ENCODE results near the gene TXNDC15. TPM values are rescaled to one million over a fixed set of nuclear protein-coding genes. Genes with fewer than 3 reads are reported as not detected.

The TXNDC15 gene
- total and polyA plus RNA-seq, 2 of the 13 experiments (the other 11 are each of a cell fraction or from before 2014, with no cell fraction given) = 22.2 to 49.9 TPM

DNA sequence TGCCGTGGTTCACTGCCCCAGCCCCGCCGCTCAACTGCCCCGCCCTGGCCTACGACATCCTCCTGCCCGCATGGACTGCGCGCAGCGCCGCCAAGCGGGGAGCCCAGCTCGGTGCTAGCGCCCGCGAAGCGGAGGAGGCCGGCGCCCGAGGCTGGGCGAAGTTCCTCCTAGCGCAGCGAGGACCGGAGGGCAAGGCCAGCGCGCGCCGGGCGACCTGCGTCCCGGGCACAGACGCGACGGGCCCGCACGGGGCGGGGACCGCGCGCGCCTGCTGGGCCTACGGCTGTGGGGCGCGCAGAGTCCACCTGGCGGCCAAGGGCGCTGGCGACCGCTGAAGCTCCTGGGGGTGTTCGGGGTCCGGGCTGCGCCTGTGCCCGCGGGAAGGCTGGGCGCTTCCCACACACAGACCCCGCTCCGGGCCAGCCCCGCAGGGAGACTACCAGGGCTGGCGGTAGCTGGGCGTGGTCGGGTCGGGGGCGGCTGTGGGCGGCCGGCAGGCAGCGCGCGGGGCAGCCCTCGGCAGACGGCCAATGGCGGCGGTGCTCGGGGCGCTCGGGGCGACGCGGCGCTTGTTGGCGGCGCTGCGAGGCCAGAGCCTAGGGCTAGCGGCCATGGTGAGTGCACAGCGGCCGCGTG is 30.6 kb downstream of the TXNDC15 start, which contains the start of gene PCBD2 (continued):
- TF ChIP-seq, protein P1, sequence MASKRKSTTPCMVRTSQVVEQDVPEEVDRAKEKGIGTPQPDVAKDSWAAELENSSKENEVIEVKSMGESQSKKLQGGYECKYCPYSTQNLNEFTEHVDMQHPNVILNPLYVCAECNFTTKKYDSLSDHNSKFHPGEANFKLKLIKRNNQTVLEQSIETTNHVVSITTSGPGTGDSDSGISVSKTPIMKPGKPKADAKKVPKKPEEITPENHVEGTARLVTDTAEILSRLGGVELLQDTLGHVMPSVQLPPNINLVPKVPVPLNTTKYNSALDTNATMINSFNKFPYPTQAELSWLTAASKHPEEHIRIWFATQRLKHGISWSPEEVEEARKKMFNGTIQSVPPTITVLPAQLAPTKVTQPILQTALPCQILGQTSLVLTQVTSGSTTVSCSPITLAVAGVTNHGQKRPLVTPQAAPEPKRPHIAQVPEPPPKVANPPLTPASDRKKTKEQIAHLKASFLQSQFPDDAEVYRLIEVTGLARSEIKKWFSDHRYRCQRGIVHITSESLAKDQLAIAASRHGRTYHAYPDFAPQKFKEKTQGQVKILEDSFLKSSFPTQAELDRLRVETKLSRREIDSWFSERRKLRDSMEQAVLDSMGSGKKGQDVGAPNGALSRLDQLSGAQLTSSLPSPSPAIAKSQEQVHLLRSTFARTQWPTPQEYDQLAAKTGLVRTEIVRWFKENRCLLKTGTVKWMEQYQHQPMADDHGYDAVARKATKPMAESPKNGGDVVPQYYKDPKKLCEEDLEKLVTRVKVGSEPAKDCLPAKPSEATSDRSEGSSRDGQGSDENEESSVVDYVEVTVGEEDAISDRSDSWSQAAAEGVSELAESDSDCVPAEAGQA (IDR thresholded peaks at IDR 0.05; ENCODE audit: low read depth) = no peak; the same call in 1 of the 2 replicates
- TF ChIP-seq, protein P1 (CRISPR knock-in tag; IDR thresholded peaks at IDR 0.05; ENCODE audit: borderline replicate concordance) = 0 out of 2 replicates have a peak, but pooled peaks have one; percentile 15
- TF ChIP-seq, protein P2, sequence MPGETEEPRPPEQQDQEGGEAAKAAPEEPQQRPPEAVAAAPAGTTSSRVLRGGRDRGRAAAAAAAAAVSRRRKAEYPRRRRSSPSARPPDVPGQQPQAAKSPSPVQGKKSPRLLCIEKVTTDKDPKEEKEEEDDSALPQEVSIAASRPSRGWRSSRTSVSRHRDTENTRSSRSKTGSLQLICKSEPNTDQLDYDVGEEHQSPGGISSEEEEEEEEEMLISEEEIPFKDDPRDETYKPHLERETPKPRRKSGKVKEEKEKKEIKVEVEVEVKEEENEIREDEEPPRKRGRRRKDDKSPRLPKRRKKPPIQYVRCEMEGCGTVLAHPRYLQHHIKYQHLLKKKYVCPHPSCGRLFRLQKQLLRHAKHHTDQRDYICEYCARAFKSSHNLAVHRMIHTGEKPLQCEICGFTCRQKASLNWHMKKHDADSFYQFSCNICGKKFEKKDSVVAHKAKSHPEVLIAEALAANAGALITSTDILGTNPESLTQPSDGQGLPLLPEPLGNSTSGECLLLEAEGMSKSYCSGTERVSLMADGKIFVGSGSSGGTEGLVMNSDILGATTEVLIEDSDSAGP (CRISPR knock-in tag; IDR thresholded peaks at IDR 0.05; ENCODE audit: borderline replicate concordance) = peak; percentile 71; the same call in 1 of the 2 replicates
- TF ChIP-seq ZNF263 (CRISPR knock-in tag; IDR thresholded peaks at IDR 0.05) = peak; percentile 6; the same call in 1 of the 2 replicates
- no peak for TF ChIP-seq SNAPC2 (CRISPR knock-in tag; IDR thresholded peaks at IDR 0.05)
- TF ChIP-seq SAP130 (CRISPR knock-in tag; IDR thresholded peaks at IDR 0.05; ENCODE audit: low read depth) = peak; percentile 74
- TF ChIP-seq, protein P3, sequence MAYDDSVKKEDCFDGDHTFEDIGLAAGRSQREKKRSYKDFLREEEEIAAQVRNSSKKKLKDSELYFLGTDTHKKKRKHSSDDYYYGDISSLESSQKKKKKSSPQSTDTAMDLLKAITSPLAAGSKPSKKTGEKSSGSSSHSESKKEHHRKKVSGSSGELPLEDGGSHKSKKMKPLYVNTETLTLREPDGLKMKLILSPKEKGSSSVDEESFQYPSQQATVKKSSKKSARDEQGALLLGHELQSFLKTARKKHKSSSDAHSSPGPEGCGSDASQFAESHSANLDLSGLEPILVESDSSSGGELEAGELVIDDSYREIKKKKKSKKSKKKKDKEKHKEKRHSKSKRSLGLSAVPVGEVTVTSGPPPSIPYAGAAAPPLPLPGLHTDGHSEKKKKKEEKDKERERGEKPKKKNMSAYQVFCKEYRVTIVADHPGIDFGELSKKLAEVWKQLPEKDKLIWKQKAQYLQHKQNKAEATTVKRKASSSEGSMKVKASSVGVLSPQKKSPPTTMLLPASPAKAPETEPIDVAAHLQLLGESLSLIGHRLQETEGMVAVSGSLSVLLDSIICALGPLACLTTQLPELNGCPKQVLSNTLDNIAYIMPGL (CRISPR knock-in tag; IDR thresholded peaks at IDR 0.05; ENCODE audit: borderline replicate concordance in 1 of 2, low read depth in 1 of 2) = peak; percentile 94 to 98
- peak; percentile 21; the same call in 1 of the 2 replicates for TF ChIP-seq CEBPG (CRISPR knock-in tag; IDR thresholded peaks at IDR 0.05)
- peak; percentile 64; the same call in 1 of the 2 replicates for TF ChIP-seq ZNF772 (CRISPR knock-in tag; IDR thresholded peaks at IDR 0.05)
- TF ChIP-seq PHB2 (IDR thresholded peaks at IDR 0.05; ENCODE audit: partially characterized antibody) = no peak
- no peak for TF ChIP-seq RAD51 (IDR thresholded peaks at IDR 0.05; ENCODE audit: borderline replicate concordance)
- TF ChIP-seq, protein P4, sequence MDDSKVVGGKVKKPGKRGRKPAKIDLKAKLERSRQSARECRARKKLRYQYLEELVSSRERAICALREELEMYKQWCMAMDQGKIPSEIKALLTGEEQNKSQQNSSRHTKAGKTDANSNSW (CRISPR knock-in tag; IDR thresholded peaks at IDR 0.05; ENCODE audit: borderline replicate concordance) = no peak
- TF ChIP-seq ZNF331 (CRISPR knock-in tag; IDR thresholded peaks at IDR 0.05) = peak; percentile 60
- no peak for TF ChIP-seq HMG20B (CRISPR knock-in tag; conservative IDR thresholded peaks at IDR 0.05)
- TF ChIP-seq, protein P5, sequence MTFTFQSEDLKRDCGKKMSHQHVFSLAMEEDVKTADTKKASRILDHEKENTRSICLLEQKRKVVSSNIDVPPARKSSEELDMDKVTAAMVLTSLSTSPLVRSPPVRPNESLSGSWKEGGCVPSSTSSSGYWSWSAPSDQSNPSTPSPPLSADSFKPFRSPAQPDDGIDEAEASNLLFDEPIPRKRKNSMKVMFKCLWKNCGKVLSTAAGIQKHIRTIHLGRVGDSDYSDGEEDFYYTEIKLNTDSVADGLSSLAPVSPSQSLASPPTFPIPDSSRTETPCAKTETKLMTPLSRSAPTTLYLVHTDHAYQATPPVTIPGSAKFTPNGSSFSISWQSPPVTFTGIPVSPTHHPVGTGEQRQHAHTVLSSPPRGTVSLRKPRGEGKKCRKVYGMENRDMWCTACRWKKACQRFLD (CRISPR knock-in tag; IDR thresholded peaks at IDR 0.05; ENCODE audit: borderline replicate concordance) = peak; percentile 84; the same call in 1 of the 2 replicates
- TF ChIP-seq ZNF546 (CRISPR knock-in tag; conservative IDR thresholded peaks at IDR 0.05) = peak; percentile 77; the same call in 1 of the 2 replicates
- TF ChIP-seq NRL (CRISPR knock-in tag; IDR thresholded peaks at IDR 0.05; ENCODE audit: borderline replicate concordance) = no peak

Data from HepG2 (cell line).